Stimulated activated effector memory CD8-positive, alpha-beta T cell treated with anti-CD3 and anti-CD28 coated beads, Interleukin-12 subunit alpha, Interleukin-12 subunit beta, amount 100 ng/mL, for 72 hours (primary cell): ENCODE data around the gene LEF1.
"Not testable (repeated sequence)": the region's sequence is repeated elsewhere in the genome, so short reads cannot be mapped to it uniquely, and the experiment has no call there.

ENCODE experiments used
- ATAC-seq: fragments of 150-1000 bp; cut with Tn5 transposase; 2 replicates; pipeline ENCODE4 v1.10.0; 2021
- DNase-seq, 2 donors: peaks; one replicate each; pipeline ENCODE4 v3.0.0; 2021 to 2022; ENCODE audit warnings: low spot score in 2 of 2
- H3K27ac Mint-ChIP-seq: one replicate; pipeline ENCODE4 v1.8.0; 2022; ENCODE audit warnings: mild to moderate bottlenecking, mixed read lengths
- H3K36me3 Mint-ChIP-seq: one replicate; pipeline ENCODE4 v1.8.0; 2022; ENCODE audit warnings: mild to moderate bottlenecking, mixed read lengths
- H3K4me1 Mint-ChIP-seq: one replicate; pipeline ENCODE4 v1.8.0; 2022; ENCODE audit warnings: mixed read lengths
- H3K4me3 Mint-ChIP-seq: one replicate; pipeline ENCODE4 v1.8.0; 2022; ENCODE audit warnings: mild to moderate bottlenecking, mixed read lengths
- H3K9me3 Mint-ChIP-seq: one replicate; pipeline ENCODE4 v1.8.0; 2022; ENCODE audit warnings: mixed read lengths

Gene LEF1

DNA sequence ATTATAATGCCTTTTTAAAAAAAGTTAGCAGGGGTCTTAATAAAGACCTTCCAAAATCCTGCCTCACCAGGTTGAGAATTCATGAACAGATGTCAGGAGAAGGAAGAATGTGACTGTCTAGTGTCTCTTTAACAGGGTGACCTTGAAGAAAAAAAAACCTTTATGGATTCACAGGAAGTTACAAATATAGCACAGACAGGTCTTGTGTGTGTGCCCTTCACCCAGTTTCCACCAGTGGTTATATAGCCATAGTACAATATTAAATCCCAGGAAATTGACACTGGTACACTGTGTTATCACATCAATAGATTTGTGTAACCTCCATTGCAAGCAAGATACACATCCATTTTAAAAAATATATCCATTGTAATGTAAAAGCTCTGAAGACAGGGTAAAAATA is 135.4 kb downstream of the LEF1 start:
- H3K27ac Mint-ChIP-seq: no peak overlapping the region
- H3K4me1 Mint-ChIP-seq: peaks cover 29% of the 10 kb centered on the region
- ATAC-seq (no peak), DNase-seq (no peak)
- no peaks in the 10 kb centered on the region for H3K9me3 Mint-ChIP-seq
- H3K4me3 Mint-ChIP-seq: no peak overlapping the region
- H3K36me3 Mint-ChIP-seq: peaks cover 38% of the 10 kb centered on the region

DNA sequence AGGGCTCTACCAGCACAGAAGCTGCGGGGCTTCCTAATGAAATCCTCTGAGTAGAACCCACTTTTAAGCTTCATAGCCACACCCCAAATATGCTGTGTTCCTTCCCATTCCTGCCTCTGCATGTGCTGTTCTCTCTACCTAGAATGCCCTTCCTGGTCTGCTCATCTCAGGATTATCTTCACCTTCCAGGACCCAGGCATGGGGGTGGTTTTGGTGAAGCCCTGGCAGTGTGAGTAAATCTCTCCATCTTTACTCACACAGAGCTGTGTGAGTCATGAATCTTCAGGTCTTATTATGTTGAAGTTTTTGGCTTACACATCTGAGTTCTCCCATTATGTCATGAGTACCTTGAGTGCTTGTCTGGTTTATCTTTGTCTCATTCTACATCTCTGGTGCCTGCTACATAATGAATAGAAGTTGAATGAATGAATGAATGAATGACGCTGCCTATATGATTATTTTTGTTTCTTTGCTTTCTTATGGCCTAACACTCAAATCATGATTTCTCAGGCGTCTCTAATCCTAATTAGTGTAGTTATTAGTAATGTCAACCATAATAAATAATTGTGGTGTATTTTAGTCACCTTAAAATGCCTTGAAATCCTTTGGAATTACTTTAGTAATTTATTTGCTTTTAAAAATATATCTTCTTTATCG is 137.2 kb downstream of the LEF1 start:
- DNase-seq: no peak
- Mint-ChIP-seq H3K4me1 (peaks cover 29% of the 10 kb centered on the region), H3K36me3 (peaks cover 37% of the 10 kb centered on the region), H3K9me3 (no peaks in the 10 kb centered on the region), H3K4me3 (no peak overlapping the region), H3K27ac (peak overlapping the region; percentile 15)
- peak; percentile 79 for ATAC-seq

DNA sequence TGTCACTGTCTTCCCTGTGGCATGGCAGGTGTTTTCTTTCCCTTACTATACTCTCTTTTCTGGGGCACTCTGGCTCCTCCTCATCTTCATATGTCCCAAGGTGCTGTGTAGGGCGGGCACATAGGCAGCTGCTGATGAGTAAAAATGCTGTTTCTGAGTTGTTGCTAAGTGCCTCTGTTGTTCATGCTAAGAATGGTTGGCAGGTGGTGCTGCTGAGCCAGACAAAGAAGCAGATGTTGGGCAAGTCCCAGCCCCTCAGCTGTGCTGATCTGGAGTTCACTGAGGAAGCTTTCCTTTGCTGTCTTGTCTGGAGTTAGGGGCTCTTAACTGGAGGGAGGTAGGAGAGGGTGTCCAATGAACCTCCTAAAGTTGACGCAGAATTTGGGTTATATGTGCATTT is 138.4 kb downstream of the LEF1 start:
- peak overlapping the region; percentile 68 for H3K27ac Mint-ChIP-seq
- peak overlapping the region; percentile 4 for H3K4me3 Mint-ChIP-seq
- ATAC-seq (peak; percentile 81), DNase-seq (peak; percentile 5 to 55)
- peaks cover 44% of the 10 kb centered on the region for H3K36me3 Mint-ChIP-seq
- H3K4me1 Mint-ChIP-seq: peaks cover 29% of the 10 kb centered on the region
- H3K9me3 Mint-ChIP-seq: no peaks in the 10 kb centered on the region

DNA sequence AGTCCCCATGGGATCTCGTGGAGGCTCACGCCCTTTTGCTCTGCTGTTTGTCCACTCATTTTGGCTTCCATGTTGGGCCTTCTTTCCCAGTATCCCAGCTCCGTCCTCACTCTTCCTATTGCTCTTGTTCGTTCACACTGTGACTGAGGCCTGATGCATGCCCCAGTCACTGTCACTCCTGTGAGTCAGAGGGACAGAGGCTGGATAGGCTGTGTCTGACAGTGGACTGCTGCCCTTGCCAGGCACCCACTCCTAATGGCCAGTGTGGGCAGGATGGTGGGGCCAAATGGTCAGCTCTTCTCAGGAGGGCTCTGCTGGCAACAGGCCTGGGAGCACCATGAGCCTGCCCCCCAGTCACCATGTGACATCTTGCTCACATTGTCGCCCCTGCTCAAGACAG is 139.0 kb downstream of the LEF1 start:
- Mint-ChIP-seq H3K4me3 (peak overlapping the region; percentile 4), H3K27ac (peak overlapping the region; percentile 68), H3K4me1 (peaks cover 29% of the 10 kb centered on the region), H3K36me3 (peaks cover 44% of the 10 kb centered on the region), H3K9me3 (no peaks in the 10 kb centered on the region)
- no peak for DNase-seq
- ATAC-seq: peak; percentile 44

GRCh38 chr4:108029016-108029720 is 139.6 kb downstream of the LEF1 start:
- peak; percentile 55 for ATAC-seq
- Mint-ChIP-seq H3K9me3 (no peaks in the 10 kb centered on the region), H3K36me3 (peaks cover 49% of the 10 kb centered on the region), H3K27ac (peak overlapping the region; percentile 68), H3K4me3 (no peak overlapping the region), H3K4me1 (peaks cover 29% of the 10 kb centered on the region)
- DNase-seq: no peak

DNA sequence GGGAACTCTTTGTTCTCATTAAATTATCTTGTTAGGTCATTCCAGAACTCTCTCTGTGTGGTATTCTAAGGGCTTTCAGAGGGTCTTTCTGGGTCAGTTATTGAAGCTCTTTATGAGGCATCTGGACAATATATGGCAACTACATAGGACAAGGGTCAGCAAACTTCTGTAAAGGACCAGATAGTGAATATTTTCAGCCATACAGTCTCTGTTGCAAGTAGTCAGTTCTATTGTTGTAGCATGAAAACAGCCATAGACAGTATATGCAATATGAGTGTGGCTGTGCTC is 143.9 kb downstream of the LEF1 start:
- Mint-ChIP-seq H3K27ac (no peak overlapping the region), H3K36me3 (peaks cover 63% of the 10 kb centered on the region), H3K9me3 (no peaks in the 10 kb centered on the region), H3K4me1 (peaks cover 10% of the 10 kb centered on the region), H3K4me3 (no peak overlapping the region)
- ATAC-seq: no peak
- no peak for DNase-seq

DNA sequence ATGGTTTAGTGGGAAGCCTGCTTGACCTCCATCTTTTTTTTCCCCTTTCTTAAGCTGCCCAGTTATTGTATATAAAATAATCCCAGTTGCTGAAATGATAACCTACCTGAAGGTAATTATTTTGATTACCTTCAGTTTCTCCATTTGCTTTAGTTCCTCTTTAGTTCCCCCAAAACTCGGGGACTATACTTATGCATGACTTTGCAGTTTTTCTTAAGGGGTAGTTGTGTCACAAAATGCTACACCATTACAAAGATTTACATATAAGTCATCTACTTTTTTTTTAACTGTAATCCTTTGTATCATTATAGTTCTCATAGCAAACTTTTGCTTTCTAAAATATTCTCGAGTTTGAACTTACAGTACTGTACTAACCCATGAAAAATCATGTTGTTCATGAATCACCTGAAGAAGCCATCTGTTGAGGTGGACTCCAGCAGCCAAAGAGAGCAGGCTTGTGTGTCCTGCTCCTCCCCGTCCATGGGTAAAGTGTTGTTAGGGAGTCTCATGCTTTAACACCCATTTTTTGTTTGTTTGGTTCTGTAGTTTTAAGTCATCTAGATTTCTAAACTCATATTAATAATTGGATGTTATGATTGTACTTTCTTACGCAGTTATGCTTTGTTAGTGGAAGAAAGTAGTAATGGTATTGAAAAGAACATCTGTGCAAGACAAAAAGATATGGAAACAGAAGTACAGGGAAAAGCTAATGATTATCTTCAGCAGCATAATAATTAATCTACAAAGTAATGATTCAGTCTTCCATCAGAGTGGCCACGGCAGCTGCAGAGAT is 144.5 kb downstream of the LEF1 start:
- Mint-ChIP-seq H3K36me3 (peaks cover 63% of the 10 kb centered on the region), H3K9me3 (no peaks in the 10 kb centered on the region), H3K4me1 (peaks cover 4% of the 10 kb centered on the region), H3K27ac (no peak overlapping the region), H3K4me3 (no peak overlapping the region)
- no peak for DNase-seq
- ATAC-seq: no peak

- Mint-ChIP-seq H3K9me3 (no peaks in the 10 kb centered on the region), H3K36me3 (peaks cover 74% of the 10 kb centered on the region), H3K27ac (peak overlapping the region; percentile 21), H3K4me1 (peaks cover 8% of the 10 kb centered on the region), H3K4me3 (no peak overlapping the region)
- ATAC-seq: no peak
- no peak for DNase-seq
Observed at GRCh38 chr4:108018884-108019187, 149.9 kb downstream of the LEF1 start.

DNA sequence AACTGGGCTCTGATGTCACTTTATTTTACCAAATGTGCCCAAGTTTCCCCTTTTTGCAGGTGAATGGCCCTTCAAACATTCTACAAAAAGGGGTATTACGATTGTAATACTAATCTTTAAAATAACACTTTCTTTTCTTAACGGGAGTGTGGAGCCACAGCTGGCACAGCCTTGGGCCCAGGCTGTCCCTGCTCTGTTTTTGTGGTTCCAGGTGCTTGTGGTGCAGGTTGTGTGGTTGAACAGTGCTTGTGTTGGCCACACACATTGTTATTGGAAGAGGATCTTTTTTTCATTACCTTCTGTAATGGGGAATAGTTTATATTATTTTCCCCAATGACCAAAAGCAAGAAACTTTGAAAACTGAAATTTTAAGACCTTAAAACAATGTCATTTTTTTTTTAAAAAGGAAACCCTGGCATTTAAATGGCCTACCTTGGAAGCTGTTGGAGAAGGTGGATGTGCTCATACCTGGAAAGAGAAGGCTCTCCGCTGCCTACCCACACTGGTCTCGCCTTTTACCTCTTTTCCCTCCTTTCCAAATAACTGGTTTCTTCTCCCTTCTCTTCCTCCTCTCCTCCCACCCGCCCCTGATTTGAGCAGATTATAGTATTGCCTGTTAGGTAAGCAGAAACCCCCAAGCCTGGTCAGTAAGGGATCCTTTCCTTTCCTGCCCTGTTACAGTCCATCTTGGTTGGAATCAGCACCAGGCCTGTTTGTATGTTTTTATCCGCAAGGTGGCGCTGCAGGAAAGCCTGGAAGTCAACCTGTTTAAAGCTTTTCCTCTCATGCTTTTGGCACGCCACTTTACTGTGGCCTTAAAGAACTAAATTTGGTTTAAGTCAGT is 150.5 kb downstream of the LEF1 start:
- H3K4me3 Mint-ChIP-seq: no peak overlapping the region
- peaks cover 72% of the 10 kb centered on the region for H3K36me3 Mint-ChIP-seq
- H3K4me1 Mint-ChIP-seq: peaks cover 8% of the 10 kb centered on the region
- DNase-seq: peak; percentile 69 to 89
- H3K27ac Mint-ChIP-seq: no peak overlapping the region
- peak; percentile 61 for ATAC-seq
- H3K9me3 Mint-ChIP-seq: no peaks in the 10 kb centered on the region

GRCh38 chr4:108013955-108014354 is 154.8 kb downstream of the LEF1 start:
- Mint-ChIP-seq H3K27ac (no peak overlapping the region), H3K9me3 (no peaks in the 10 kb centered on the region), H3K4me3 (no peak overlapping the region), H3K4me1 (peaks cover 8% of the 10 kb centered on the region), H3K36me3 (peaks cover 50% of the 10 kb centered on the region)
- DNase-seq (no peak), ATAC-seq (no peak)

DNA sequence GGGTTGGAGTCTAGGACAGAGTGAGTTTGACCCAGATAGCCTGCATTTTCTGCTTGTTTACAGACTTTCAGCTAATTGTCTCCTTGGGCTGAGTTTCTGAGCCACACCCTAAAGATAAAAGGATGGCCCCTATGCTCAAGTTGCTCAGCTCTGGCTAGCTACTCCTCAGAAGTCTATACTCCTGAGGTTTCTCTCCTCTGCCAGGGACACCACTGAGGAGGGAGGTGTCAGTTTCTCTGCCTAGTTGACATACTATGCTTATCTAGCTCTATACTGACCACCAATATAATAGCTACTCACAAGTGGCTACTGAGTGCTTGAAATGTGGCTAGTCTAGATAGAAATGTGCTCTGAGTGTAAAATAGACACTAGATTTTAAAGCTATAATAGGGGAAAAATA is 155.4 kb downstream of the LEF1 start:
- Mint-ChIP-seq H3K9me3 (no peaks in the 10 kb centered on the region), H3K4me1 (peaks cover 1% of the 10 kb centered on the region), H3K27ac (no peak overlapping the region), H3K36me3 (peaks cover 43% of the 10 kb centered on the region), H3K4me3 (no peak overlapping the region)
- ATAC-seq (no peak), DNase-seq (no peak)

- H3K9me3 Mint-ChIP-seq, H3K27ac Mint-ChIP-seq, H3K4me1 Mint-ChIP-seq, DNase-seq, ATAC-seq, H3K4me3 Mint-ChIP-seq: not testable (repeated sequence)
- peaks cover 34% of the 10 kb centered on the region for H3K36me3 Mint-ChIP-seq
Observed at GRCh38 chr4:108012382-108012781, 156.3 kb downstream of the LEF1 start.

GRCh38 chr4:108010167-108010566 is 158.6 kb downstream of the LEF1 start:
- H3K4me3 Mint-ChIP-seq: no peak overlapping the region
- H3K4me1 Mint-ChIP-seq: peaks cover 9% of the 10 kb centered on the region
- no peaks in the 10 kb centered on the region for H3K9me3 Mint-ChIP-seq
- no peak for ATAC-seq
- DNase-seq: no peak
- no peak overlapping the region for H3K27ac Mint-ChIP-seq
- peaks cover 24% of the 10 kb centered on the region for H3K36me3 Mint-ChIP-seq

DNA sequence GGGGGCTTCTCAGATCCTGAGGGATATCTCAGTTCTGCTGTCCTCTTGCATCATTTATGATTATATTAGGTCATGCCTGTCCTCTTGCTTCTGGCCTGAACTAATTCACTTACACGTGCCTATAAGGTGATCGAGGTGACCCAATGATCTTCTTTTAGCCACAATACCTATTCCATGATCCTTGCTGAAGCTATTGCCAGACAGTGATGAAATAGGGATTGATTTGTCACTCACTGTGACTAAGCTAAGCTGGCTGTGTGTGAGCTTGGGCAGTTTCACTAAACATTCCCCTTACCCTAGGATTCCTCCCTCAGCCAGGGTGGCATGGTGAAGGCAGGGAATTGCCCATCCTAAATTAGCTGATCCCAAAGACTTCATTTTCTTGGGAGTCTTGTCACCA is 160.0 kb downstream of the LEF1 start:
- Mint-ChIP-seq H3K36me3 (peaks cover 13% of the 10 kb centered on the region), H3K9me3 (no peaks in the 10 kb centered on the region), H3K27ac (no peak overlapping the region), H3K4me1 (peaks cover 9% of the 10 kb centered on the region), H3K4me3 (no peak overlapping the region)
- no peak for ATAC-seq
- no peak for DNase-seq

DNA sequence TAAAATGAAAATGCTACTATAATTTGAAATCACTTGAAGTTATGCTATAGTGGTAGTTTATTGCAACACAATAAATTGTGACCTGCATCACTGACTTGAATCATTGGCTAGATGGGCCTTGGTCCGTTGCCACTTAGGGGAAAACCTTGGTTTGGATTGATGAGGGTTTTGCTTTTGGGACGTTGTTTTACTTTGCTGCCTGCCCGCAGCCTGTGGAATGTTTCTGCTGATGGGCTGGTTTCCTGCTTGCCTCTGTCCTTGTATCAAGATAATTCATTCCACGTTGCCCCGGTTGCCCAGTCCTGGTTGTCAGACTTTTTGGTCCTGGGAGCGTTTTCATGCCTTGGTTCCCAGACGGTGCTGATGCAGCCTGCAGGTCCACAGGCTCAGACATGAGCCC is 160.7 kb downstream of the LEF1 start:
- H3K27ac Mint-ChIP-seq: no peak overlapping the region
- no peak for DNase-seq
- H3K4me3 Mint-ChIP-seq: no peak overlapping the region
- peaks cover 10% of the 10 kb centered on the region for H3K36me3 Mint-ChIP-seq
- H3K4me1 Mint-ChIP-seq: peaks cover 9% of the 10 kb centered on the region
- no peaks in the 10 kb centered on the region for H3K9me3 Mint-ChIP-seq
- ATAC-seq: no peak
